Measurements from ENCODE around the gene S100G. TPM values are rescaled to one million over a fixed set of nuclear protein-coding genes. Genes with fewer than 3 reads are reported as not detected.
A peak's percentile ranks its signal among the peaks of the same experiment; 100 is the strongest.

S100G gene
- total RNA-seq, 1 donor from 2014 or later = not detected

DNA sequence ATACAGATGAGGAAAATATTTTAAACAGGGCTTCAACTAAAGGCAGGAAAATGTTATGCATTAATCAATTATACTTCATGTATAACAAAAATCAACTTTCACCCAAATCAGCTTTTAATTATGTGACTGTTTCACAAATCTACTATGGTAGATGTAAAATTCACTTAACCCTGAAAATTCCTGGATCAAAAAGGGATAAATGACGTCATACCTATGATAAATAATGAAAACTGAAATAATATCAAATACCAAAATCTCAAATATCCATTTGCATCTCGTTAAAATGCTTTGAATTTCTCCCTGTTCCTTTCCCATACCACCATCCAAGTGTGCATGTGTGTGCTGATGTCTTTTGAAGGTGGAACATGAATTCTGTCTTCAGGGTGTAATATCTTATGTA, 11.5 kb downstream of the S100G start:
- TF ChIP-seq CTCF (conservative IDR thresholded peaks at IDR 0.05; ENCODE audit: low read depth, low read length) = no peak
- no peak overlapping the region for H3K4me3 ChIP-seq (ENCODE audit: low read depth, low read length)
- no peak for DNase-seq (ENCODE audit: low read depth)

DNA sequence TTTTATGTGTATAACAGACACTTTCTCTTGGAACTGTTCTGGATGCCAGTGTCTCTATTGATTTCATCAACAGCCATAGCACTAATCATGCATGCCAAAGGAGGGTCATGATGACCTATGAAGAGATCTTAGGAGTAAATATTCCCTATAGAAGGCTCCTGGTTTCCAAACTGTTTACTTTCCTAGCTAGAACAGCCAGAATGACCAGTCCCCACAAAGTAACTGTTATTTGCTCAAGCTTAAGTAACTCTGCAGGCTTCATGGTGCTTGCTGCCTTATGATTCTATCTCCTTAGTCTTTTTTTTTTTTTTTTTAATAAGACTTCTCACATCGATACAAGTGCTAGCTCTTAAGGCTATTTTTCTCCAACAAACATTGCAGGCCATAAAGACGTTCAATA, 12.4 kb downstream of the S100G start:
- no peak for DNase-seq (ENCODE audit: low read depth)
- no peak overlapping the region for H3K4me3 ChIP-seq (ENCODE audit: low read depth, low read length)
- TF ChIP-seq CTCF (conservative IDR thresholded peaks at IDR 0.05; ENCODE audit: low read depth, low read length) = no peak

- no peak for TF ChIP-seq CTCF (conservative IDR thresholded peaks at IDR 0.05; ENCODE audit: low read depth, low read length)
- no peak overlapping the region for H3K4me3 ChIP-seq (ENCODE audit: low read depth, low read length)
- DNase-seq (ENCODE audit: low read depth) = no peak
Observed at GRCh38 chrX:16664074-16664473, 14.1 kb downstream of the S100G start.

DNA sequence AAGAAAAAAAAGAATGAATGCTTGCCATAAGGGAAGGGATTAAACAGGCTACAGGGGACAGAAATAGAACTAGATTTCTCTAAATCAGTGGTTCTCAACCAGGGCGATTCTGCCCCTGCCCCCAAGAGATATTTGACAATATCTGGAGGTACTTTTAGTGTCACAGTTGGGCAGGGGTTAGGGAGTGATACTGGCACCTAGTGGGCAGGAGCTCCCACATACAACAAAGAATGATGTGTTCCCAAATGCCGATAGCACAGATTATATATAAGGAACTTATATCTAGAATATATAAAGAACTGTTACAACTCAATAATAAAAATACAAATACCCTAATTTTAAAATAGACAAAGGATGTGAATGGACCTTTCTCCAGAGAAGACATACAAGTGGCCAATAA, 14.7 kb downstream of the S100G start:
- no peak for DNase-seq (ENCODE audit: low read depth)
- no peak overlapping the region for H3K4me3 ChIP-seq (ENCODE audit: low read depth, low read length)
- peak; percentile 27 for TF ChIP-seq CTCF (conservative IDR thresholded peaks at IDR 0.05; ENCODE audit: low read depth, low read length)

- no peak overlapping the region for H3K4me3 ChIP-seq (ENCODE audit: low read depth, low read length)
- DNase-seq (ENCODE audit: low read depth) = no peak
- TF ChIP-seq CTCF (conservative IDR thresholded peaks at IDR 0.05; ENCODE audit: low read depth, low read length) = no peak
Observed at GRCh38 chrX:16665089-16665488, 15.1 kb downstream of the S100G start.

DNA sequence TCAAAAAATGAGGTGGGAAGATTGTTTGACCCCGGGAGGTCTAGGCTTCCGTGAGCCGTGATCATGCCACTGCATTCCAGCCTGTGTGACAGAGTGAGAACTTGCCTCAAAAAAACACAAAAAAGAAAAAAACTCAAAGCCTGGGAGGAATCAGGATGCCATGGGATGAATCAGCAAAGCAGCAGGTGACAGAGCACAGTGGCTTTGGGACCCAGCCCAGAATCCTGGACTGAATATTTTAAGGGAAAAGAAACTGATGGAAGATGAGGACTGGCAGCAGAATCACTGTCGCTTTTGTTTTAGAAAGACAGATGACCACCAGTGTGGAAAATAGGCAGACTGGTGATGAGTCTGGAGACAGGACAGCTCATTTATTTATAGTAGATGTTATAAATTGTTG, 16.6 kb downstream of the S100G start:
- no peak for DNase-seq (ENCODE audit: low read depth)
- H3K4me3 ChIP-seq (ENCODE audit: low read depth, low read length) = no peak overlapping the region
- TF ChIP-seq CTCF (conservative IDR thresholded peaks at IDR 0.05; ENCODE audit: low read depth, low read length) = no peak

DNA sequence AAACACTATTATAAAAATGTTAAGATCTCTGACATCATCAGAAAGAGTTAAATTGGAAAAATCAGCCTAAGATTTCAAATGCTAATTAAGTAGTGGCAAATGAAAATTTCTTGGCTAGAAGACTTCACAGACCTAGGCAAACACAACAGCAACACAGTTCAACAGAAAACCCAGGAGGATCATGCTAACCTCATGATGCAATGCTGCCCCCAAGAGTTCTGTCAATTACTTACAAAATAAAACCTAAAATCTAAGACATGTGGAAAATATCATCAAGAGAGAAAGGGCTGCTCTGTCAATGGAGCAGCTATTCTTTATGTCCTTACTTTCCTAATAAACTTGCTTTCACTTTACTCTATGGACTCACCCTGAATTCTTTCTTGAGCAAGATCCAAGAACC, 21.0 kb downstream of the S100G start:
- peak; percentile 6 for DNase-seq (ENCODE audit: low read depth)
- H3K4me3 ChIP-seq (ENCODE audit: low read depth, low read length) = no peak overlapping the region
- TF ChIP-seq CTCF (conservative IDR thresholded peaks at IDR 0.05; ENCODE audit: low read depth, low read length) = peak; percentile 43

Data from epithelial cell of proximal tubule (primary cell).